ENCODE data around the gene TLX2. TPM values are rescaled to one million over a fixed set of nuclear protein-coding genes. Genes with fewer than 3 reads are reported as not detected.

Gene TLX2
- total and polyA plus RNA-seq, 2 of the 13 experiments (the other 11 are each of a cell fraction or from before 2014, with no cell fraction given), result 0.05 to 0.20 TPM

DNA sequence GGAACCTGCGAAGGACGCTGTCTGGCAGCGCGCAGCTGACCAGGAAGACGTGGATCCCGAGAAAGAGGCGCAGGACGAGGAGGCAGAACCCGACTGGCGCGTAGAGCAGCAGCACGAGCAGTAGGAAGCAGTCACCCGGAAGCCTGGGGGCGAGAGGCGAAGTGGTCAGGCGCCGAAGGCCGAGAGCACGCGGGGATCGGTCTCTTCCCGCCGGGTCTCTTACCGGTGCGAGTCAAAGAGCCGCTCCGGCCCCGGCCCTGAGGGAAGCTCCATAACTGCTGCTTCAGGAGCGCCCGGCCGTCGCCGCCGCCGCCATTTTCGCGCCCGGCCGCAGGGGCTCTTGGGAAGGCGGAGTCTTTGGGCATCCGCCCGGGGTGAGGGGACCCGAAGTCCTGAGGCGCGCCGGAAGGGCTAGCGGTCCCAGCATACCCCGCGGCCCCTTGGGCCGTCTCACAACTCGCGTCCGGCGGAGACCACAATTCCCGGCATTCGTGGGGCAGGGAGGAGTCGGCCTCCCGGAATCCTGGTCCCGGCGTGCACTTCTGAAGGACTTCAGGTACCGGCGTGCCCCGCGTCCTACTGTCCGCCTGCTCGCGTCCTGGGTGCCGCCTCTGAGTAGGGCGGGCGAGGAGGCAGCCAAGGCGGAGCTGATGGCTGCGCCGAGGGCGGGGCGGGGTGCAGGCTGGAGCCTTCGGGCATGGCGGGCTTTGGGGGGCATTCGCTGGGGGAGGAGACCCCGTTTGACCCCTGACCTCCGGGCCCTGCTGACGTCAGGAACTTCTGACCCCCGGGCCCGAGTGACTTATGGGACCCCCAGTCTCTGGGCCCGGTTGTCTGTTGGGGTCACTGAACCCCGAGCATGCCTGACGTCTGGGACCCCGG lies 15.3 kb downstream of the TLX2 start, which contains the start of the genes AUP1 and HTRA2 (continued):
- TF ChIP-seq, protein P1, sequence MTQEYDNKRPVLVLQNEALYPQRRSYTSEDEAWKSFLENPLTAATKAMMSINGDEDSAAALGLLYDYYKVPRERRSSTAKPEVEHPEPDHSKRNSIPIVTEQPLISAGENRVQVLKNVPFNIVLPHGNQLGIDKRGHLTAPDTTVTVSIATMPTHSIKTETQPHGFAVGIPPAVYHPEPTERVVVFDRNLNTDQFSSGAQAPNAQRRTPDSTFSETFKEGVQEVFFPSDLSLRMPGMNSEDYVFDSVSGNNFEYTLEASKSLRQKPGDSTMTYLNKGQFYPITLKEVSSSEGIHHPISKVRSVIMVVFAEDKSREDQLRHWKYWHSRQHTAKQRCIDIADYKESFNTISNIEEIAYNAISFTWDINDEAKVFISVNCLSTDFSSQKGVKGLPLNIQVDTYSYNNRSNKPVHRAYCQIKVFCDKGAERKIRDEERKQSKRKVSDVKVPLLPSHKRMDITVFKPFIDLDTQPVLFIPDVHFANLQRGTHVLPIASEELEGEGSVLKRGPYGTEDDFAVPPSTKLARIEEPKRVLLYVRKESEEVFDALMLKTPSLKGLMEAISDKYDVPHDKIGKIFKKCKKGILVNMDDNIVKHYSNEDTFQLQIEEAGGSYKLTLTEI (CRISPR knock-in tag; conservative IDR thresholded peaks at IDR 0.05), result no peak
- TF ChIP-seq ZNF367 (CRISPR knock-in tag; IDR thresholded peaks at IDR 0.05; ENCODE audit: borderline replicate concordance) (no peak), SP2 (CRISPR knock-in tag; IDR thresholded peaks at IDR 0.05) (peak; percentile 67; the same call in 1 of the 2 replicates), ARID2 (CRISPR knock-in tag; IDR thresholded peaks at IDR 0.05; ENCODE audit: borderline replicate concordance) (peak; percentile 71; the same call in 1 of the 2 replicates), ZNF143 (CRISPR knock-in tag; IDR thresholded peaks at IDR 0.05) (peak; percentile 97), ZC3H13 (CRISPR knock-in tag; IDR thresholded peaks at IDR 0.05) (peak; percentile 36; the same call in 1 of the 2 replicates), NFYC (CRISPR knock-in tag; IDR thresholded peaks at IDR 0.05) (peak; percentile 53), ZNF234 (CRISPR knock-in tag; conservative IDR thresholded peaks at IDR 0.05) (peak; percentile 91), AGO2 (optimal IDR thresholded peaks at IDR 0.05; ENCODE audit: low read depth, low read length) (peak; percentile 93), BHLHE40 (IDR thresholded peaks at IDR 0.05; ENCODE audit: low read length) (peak; percentile 32; the same call in 1 of the 2 replicates), ZNF160 (CRISPR knock-in tag; IDR thresholded peaks at IDR 0.05) (peak; percentile 18; the same call in 1 of the 2 replicates), RFX3 (CRISPR knock-in tag; IDR thresholded peaks at IDR 0.05) (no peak), ZNF567 (CRISPR knock-in tag; IDR thresholded peaks at IDR 0.05; ENCODE audit: borderline replicate concordance) (no peak), SNAI1 (CRISPR knock-in tag; IDR thresholded peaks at IDR 0.05; ENCODE audit: borderline replicate concordance) (0 out of 2 replicates have a peak, but pooled peaks have one; percentile 90), ZNF230 (CRISPR knock-in tag; IDR thresholded peaks at IDR 0.05) (0 out of 2 replicates have a peak, but pooled peaks have one; percentile 76), RBAK (CRISPR knock-in tag; IDR thresholded peaks at IDR 0.05) (0 out of 2 replicates have a peak, but pooled peaks have one; percentile 23), SIN3B (IDR thresholded peaks at IDR 0.05; ENCODE audit: low read length) (peak; percentile 77; the same call in 1 of the 2 replicates), TBP (CRISPR knock-in tag; IDR thresholded peaks at IDR 0.05) (peak; percentile 96), MTF2 (CRISPR knock-in tag; IDR thresholded peaks at IDR 0.05; ENCODE audit: borderline replicate concordance) (no peak), ZNF672 (CRISPR knock-in tag; IDR thresholded peaks at IDR 0.05) (no peak), ZNF335 (CRISPR knock-in tag; IDR thresholded peaks at IDR 0.05) (peak; percentile 97), MEIS2 (CRISPR knock-in tag; IDR thresholded peaks at IDR 0.05) (no peak), RARA (CRISPR knock-in tag; IDR thresholded peaks at IDR 0.05) (no peak; the same call in none of the 2 replicates), MTERF4 (CRISPR knock-in tag; IDR thresholded peaks at IDR 0.05) (peak; percentile 13; the same call in 1 of the 2 replicates), FOXA3 (CRISPR knock-in tag; IDR thresholded peaks at IDR 0.05) (peak; percentile 69; the same call in 1 of the 2 replicates)
- TF ChIP-seq, protein P2, sequence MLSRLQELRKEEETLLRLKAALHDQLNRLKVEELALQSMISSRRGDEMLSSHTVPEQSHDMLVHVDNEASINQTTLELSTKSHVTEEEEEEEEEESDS (CRISPR knock-in tag; IDR thresholded peaks at IDR 0.05; ENCODE audit: borderline replicate concordance), result 0 out of 2 replicates have a peak, but pooled peaks have one; percentile 35
- TF ChIP-seq, protein P3, sequence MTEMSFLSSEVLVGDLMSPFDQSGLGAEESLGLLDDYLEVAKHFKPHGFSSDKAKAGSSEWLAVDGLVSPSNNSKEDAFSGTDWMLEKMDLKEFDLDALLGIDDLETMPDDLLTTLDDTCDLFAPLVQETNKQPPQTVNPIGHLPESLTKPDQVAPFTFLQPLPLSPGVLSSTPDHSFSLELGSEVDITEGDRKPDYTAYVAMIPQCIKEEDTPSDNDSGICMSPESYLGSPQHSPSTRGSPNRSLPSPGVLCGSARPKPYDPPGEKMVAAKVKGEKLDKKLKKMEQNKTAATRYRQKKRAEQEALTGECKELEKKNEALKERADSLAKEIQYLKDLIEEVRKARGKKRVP (CRISPR knock-in tag; IDR thresholded peaks at IDR 0.05), result no peak; a peak in 1 of 4 replicates

Data from HepG2 (cell line).